Uterus (tissue), 4 donors: Measurements from ENCODE around the gene BCL2L14. TPM values are rescaled to one million over a fixed set of nuclear protein-coding genes. Genes with fewer than 3 reads are reported as not detected.

Experiments used
- DNase-seq, 2 donors: peaks; one replicate each; pipeline ENCODE4 v3.0.0-alpha.2; 2019 to 2020
- H3K27ac ChIP-seq, 2 donors: fragments of 200-600 bp; sonication (generic); 1 replicate in 1 of 2; 2 replicates in 1 of 2; pipeline ENCODE4 v1.5.1; 2016 to 2018
- H3K27me3 ChIP-seq, 2 donors: fragments of 200-600 bp; sonication (generic); one replicate each; pipeline ENCODE4 v1.5.1; 2018 to 2019; ENCODE audit warnings: control low read depth in 1 of 2
- H3K36me3 ChIP-seq, 2 donors: fragments of 200-600 bp; sonication (generic); one replicate each; pipeline ENCODE4 v1.5.1; 2019; ENCODE audit warnings: control low read depth in 1 of 2
- H3K4me1 ChIP-seq, 2 donors: fragments of 200-600 bp; sonication (generic); one replicate each; pipeline ENCODE4 v1.5.1; 2018 to 2019; ENCODE audit warnings: control low read depth in 1 of 2
- H3K4me3 ChIP-seq, 2 donors: fragments of 200-600 bp; sonication (generic); 1 replicate in 1 of 2; 2 replicates in 1 of 2; pipeline ENCODE4 v1.5.1; 2018 to 2019; ENCODE audit warnings: mild to moderate bottlenecking in 1 of 2
- H3K9me3 ChIP-seq, 2 donors: fragments of 200-600 bp; sonication (generic); one replicate each; pipeline ENCODE4 v1.5.1; 2019; ENCODE audit warnings: control low read depth in 1 of 2
- POLR2A ChIP-seq, 2 donors: fragments of 450-650 bp; IDR thresholded peaks; one replicate each; pipeline ENCODE4 v1.6.1; 2016; ENCODE audit warnings: antibody characterized with exemption in 2 of 2, mild to moderate bottlenecking in 1 of 2, moderate library complexity in 1 of 2
- intact Hi-C: fragments of 100-400 bp; cut with DNase I; formaldehyde crosslinking; loops from one replicate; pipeline ENCODE4 v1.15.1; 2023; ENCODE audit warnings: low total_unique reads
- total RNA-seq, 4 donors: library from RNA; depleted of rRNA in 3 of 4; stranded (reverse); fragments of >200 nt in 3 of 4; gene quantifications; one replicate each; pipeline versions ENCODE4 v1.1.0 to v1.2.4, GENCODE V29; 2014 to 2023
- TF ChIP-seq, protein P1 (sequence below), 4 experiments: fragments of 200-600 bp in 2 of 4; fragments of 450-650 bp in 2 of 4; sonication (generic) in 2 of 4; IDR thresholded peaks; one replicate each; pipeline ENCODE4 v1.5.1; 2016 to 2019; ENCODE audit warnings: antibody characterized with exemption in 4 of 4, mild to moderate bottlenecking in 2 of 4, moderate library complexity in 1 of 4
- donor health status: DM: yes; HTN: yes; CAD: no.

BCL2L14 gene
- total RNA-seq, 4 donors from 2014 or later = not detected

DNA sequence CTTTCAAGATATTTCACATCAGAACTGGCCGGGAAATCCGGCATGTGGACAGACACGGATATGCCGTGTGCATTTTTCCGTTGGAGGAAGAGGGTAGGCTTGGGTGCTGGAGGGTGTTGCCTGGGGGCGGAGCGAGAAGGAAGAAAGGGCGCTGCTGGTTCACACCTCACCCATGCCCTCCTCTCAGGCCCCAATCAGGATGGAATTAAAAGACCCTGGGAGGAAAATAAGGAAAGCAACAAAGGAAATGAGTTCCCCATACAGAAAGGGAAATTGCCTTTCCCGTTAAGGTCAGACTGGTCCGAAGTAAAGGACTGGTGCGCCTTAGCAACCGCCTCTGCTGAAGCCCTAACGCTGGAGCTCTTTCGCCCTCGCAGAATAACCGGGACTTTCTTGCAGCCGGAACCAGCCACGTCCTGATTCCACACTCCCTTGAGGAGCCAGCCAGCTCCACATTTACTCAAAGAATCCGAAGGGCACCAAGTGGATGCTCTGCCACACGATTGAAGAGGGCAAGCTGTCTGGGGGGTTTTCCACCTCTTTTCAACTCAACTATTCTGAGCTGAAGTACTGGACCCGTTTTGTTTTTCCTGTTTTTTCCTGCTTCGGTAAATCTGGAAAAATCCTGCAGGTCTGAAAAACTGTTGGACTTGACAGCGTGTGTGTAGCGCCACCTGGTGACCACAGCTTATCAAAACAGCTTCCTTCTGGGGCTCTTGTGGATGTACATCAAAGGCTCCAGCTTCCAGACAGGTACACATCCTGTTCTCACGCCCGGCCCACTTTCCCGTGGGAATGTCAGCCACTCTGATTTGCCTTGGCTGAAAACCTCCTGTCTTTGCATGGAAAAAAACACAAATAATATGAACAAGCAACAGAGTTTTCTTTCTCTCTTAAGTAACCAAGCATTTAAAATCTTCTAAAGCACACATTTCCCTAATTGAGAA, 37.6 kb upstream of the BCL2L14 start:
- Histone ChIP-seq H3K27me3 (no peaks in the 10 kb centered on the region), H3K9me3 (no peaks in the 10 kb centered on the region), H3K4me3 (peak overlapping the region; percentile 29), H3K27ac (peak overlapping the region; percentile 58 to 82), H3K36me3 (no peaks in the 10 kb centered on the region), H3K4me1 (no peaks in the 10 kb centered on the region)
- TF ChIP-seq POLR2A (IDR thresholded peaks at IDR 0.05) = no peak
- TF ChIP-seq, protein P1, sequence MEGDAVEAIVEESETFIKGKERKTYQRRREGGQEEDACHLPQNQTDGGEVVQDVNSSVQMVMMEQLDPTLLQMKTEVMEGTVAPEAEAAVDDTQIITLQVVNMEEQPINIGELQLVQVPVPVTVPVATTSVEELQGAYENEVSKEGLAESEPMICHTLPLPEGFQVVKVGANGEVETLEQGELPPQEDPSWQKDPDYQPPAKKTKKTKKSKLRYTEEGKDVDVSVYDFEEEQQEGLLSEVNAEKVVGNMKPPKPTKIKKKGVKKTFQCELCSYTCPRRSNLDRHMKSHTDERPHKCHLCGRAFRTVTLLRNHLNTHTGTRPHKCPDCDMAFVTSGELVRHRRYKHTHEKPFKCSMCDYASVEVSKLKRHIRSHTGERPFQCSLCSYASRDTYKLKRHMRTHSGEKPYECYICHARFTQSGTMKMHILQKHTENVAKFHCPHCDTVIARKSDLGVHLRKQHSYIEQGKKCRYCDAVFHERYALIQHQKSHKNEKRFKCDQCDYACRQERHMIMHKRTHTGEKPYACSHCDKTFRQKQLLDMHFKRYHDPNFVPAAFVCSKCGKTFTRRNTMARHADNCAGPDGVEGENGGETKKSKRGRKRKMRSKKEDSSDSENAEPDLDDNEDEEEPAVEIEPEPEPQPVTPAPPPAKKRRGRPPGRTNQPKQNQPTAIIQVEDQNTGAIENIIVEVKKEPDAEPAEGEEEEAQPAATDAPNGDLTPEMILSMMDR (IDR thresholded peaks at IDR 0.05) = peak; percentile 81 to 92 (median 88)
- intact Hi-C loops = loop anchor here (5.0 kb wide), 1 partner anchor 456 kb away; no protein-coding TSS in a partner anchor
- peak; percentile 75 to 77 for DNase-seq

DNA sequence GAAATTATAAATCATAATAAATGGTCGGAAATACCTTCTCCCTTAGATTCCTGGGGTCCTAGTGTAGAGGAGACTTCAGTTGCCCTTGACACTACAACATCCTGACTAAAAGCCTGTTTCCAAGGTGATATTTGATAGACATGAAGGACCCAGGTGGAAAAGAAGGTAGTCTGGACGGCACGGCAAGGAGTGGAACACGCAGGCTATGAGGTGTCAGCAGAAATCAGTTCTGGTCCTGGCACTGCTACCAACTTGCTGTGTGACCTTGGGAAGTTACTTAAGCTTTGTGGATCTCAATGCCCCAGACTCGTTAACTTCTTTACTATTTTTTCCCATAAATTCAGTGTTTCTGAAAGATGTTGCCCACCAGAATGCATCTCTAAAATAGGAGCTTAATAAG, 36.9 kb upstream of the BCL2L14 start:
- no peaks in the 10 kb centered on the region for H3K27me3 ChIP-seq

DNA sequence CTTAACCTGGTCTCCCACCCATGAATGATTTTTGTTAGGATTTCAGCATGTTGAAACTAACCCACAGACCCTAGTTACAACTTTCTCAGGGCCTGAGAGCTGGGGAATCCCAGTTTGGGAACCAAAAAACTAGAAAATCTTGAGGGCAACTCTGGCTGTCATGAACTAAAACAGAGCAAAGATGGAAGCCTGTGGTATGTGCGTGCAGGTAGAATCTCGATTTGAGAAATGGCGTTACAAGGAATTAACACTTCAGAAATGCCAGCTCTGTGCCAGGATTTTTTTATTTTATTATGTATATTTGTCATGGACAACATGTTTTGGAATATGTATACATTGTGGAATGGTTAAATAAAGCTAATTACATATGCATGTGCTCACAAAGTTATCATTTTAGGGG, 36.4 kb upstream of the BCL2L14 start:
- Histone ChIP-seq H3K4me3 (no peak overlapping the region), H3K36me3 (no peaks in the 10 kb centered on the region), H3K4me1 (no peaks in the 10 kb centered on the region), H3K27ac (no peak overlapping the region), H3K27me3 (no peaks in the 10 kb centered on the region), H3K9me3 (no peaks in the 10 kb centered on the region)
- TF ChIP-seq, protein P1 (IDR thresholded peaks at IDR 0.05) = no peak
- TF ChIP-seq POLR2A (IDR thresholded peaks at IDR 0.05) = no peak
- intact Hi-C loops = loop anchor here (5.0 kb wide), 1 partner anchor 457 kb away; no protein-coding TSS in a partner anchor
- no peak for DNase-seq

More for the DNA sequence above, 36.9 kb upstream of the BCL2L14 start:
- TF ChIP-seq POLR2A (IDR thresholded peaks at IDR 0.05) = no peak
- TF ChIP-seq, protein P1 (IDR thresholded peaks at IDR 0.05) = no peak
- intact Hi-C loops = loop anchor here (5.0 kb wide), 1 partner anchor 457 kb away; no protein-coding TSS in a partner anchor
- H3K36me3 ChIP-seq = no peaks in the 10 kb centered on the region
- no peak overlapping the region for H3K4me3 ChIP-seq
- no peaks in the 10 kb centered on the region for H3K9me3 ChIP-seq
- no peak for DNase-seq
- H3K4me1 ChIP-seq = no peaks in the 10 kb centered on the region
- H3K27ac ChIP-seq = no peak overlapping the region

DNA sequence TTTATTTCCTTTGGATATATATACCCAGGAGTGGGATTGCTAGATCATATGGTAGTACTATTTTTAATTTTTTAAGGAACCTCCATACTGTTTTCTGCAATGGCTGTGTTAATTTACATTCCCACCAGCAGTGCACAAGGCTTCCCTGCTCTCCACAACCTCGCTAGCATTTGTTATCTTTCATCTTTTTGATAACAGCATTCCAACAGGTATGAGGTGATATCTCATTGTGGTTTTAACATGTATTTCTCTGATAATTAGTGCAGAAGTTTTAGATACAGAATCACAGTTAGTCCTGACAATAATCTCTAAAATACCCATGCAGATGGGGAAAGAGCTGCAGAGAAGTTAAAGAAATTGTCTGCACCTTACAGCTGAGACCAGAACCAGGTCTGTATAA, 35.5 kb upstream of the BCL2L14 start:
- Histone ChIP-seq H3K4me1 (no peaks in the 10 kb centered on the region), H3K4me3 (no peak overlapping the region), H3K27ac (no peak overlapping the region), H3K36me3 (no peaks in the 10 kb centered on the region), H3K9me3 (no peaks in the 10 kb centered on the region), H3K27me3 (no peaks in the 10 kb centered on the region)
- no peak for DNase-seq
- intact Hi-C loops = no loop called here
- TF ChIP-seq, protein P1 (IDR thresholded peaks at IDR 0.05) = no peak

DNA sequence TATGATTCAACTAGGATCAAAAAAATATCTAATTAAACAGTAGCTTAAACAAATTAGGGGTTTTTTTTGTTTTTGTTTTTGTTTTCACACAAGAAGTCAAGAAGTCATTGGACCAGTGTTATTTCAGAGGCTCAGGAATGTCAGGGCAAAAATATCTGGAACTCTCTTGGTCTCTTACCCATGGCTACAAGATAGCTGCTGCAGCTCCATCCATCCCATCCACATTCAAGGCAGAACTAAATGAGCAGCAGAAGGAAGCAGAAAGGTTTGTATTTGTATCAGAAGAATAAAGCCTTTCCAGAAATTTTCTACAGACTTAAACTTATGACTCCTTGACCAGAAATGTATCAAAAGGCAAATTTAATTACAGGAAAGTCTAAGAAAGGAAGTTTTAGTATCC, 33.8 kb upstream of the BCL2L14 start:
- H3K4me1 ChIP-seq = no peaks in the 10 kb centered on the region
- H3K9me3 ChIP-seq = no peaks in the 10 kb centered on the region
- H3K4me3 ChIP-seq = no peak overlapping the region
- TF ChIP-seq POLR2A (IDR thresholded peaks at IDR 0.05) = no peak
- TF ChIP-seq, protein P1 (IDR thresholded peaks at IDR 0.05) = no peak
- no peaks in the 10 kb centered on the region for H3K36me3 ChIP-seq
- no peak for DNase-seq
- intact Hi-C loops = no loop called here
- no peaks in the 10 kb centered on the region for H3K27me3 ChIP-seq
- H3K27ac ChIP-seq = no peak overlapping the region
